ENCODE results near the gene MTG2. TPM values are rescaled to one million over a fixed set of nuclear protein-coding genes. Genes with fewer than 3 reads are reported as not detected.

Gene MTG2
- total and polyA plus RNA-seq, 2 of the 8 experiments (the other 6 are each of a cell fraction or from before 2014, with no cell fraction given): 14.4 to 22.8 TPM

- Histone ChIP-seq H4K20me1 (replicated peaks in 1 of 2; ENCODE audit: control insufficient read depth in 1 of 2, insufficient read depth in 2 of 2, low read length in 2 of 2) (peaks cover 15 to 53% of the 10 kb centered on the region in 2 experiments), H4K91ac (replicated peaks; ENCODE audit: insufficient read length, low read length) (no peak overlapping the region), H3K79me2 (ENCODE audit: control insufficient read depth in 1 of 2, insufficient read depth in 2 of 2, low read length in 2 of 2) (peaks cover 5 to 36% of the 10 kb centered on the region in 2 experiments; a peak in 3 of 4 replicates), H4K5ac (ENCODE audit: insufficient read length, low read depth, low read length) (no peak overlapping the region), H2AFZ (ENCODE audit: low read length) (no peak overlapping the region), H4K8ac (ENCODE audit: extremely low read depth, insufficient read depth, low read length) (no peak overlapping the region; the same call in 1 of the 2 replicates), H3K18ac (ENCODE audit: extremely low read depth, low read length) (no peak overlapping the region), H3K4me1 (replicated peaks in 1 of 4; ENCODE audit: control insufficient read depth in 3 of 4, insufficient read depth in 4 of 4, low read length in 3 of 4) (peaks cover 0 to 4% (median 3%) of the 10 kb centered on the region in 4 experiments; a peak in 5 of 7 replicates), H3K79me1 (ENCODE audit: low read depth, low read length) (peaks cover 7% of the 10 kb centered on the region), H2BK12ac (ENCODE audit: low read depth, low read length) (no peak overlapping the region), H3K14ac (ENCODE audit: insufficient read length) (no peak overlapping the region), H2BK15ac (ENCODE audit: low read length) (no peak overlapping the region), H3K4me2 (ENCODE audit: insufficient read depth in 1 of 2, low read depth in 2 of 2, low read length in 2 of 2) (no peak overlapping the region), H3K9ac (replicated peaks in 1 of 4; ENCODE audit: extremely low read depth in 1 of 4, low read depth in 3 of 4, low read length in 3 of 4) (no peak overlapping the region), H2BK120ac (replicated peaks; ENCODE audit: low read depth, low read length) (no peak overlapping the region), H3K23ac (ENCODE audit: insufficient read length) (no peak overlapping the region), H3K23me2 (ENCODE audit: low read depth, low read length) (no peaks in the 10 kb centered on the region), H3K4ac (replicated peaks; ENCODE audit: insufficient read length, low read depth, low read length) (no peak overlapping the region), H3K9me3 (ENCODE audit: insufficient read depth in 2 of 2, low read depth in 1 of 2, low read length in 1 of 2) (no peaks in the 10 kb centered on the region), H3K4me3 (ENCODE audit: extremely low read depth in 1 of 4, insufficient read depth in 2 of 4, low read depth in 3 of 4, low read length in 4 of 4) (no peak overlapping the region), H3K27me3 (replicated peaks in 1 of 4; ENCODE audit: control insufficient read depth in 3 of 4, extremely low read depth in 1 of 4, insufficient read depth in 3 of 4, low read length in 3 of 4) (no peaks in the 10 kb centered on the region), H2BK5ac (ENCODE audit: low read depth, low read length) (no peak overlapping the region), H2AK5ac (ENCODE audit: low read depth, low read length) (no peak overlapping the region), H3K36me3 (ENCODE audit: control insufficient read depth in 2 of 4, insufficient read depth in 4 of 4, low read length in 3 of 4) (peaks cover 13 to 47% (median 30%) of the 10 kb centered on the region in 4 experiments), H3K56ac (replicated peaks; ENCODE audit: insufficient read length, low read depth, low read length) (no peak overlapping the region), H2BK20ac (ENCODE audit: low read length) (no peak overlapping the region), H3K27ac (ENCODE audit: low read depth, low read length) (no peak overlapping the region)
- POLR2A ChIA-PET (ENCODE audit: partially characterized antibody): interaction anchor here (1.5 kb wide), 1 partner anchor 26 kb away, joined by 3 read pairs; no protein-coding TSS in a partner anchor
- DNase-seq (ENCODE audit: low read depth in 1 of 2, low spot score in 2 of 2): no peak
- CTCF ChIA-PET (ENCODE audit: partially characterized antibody): interaction anchor here (0.7 kb wide), 1 partner anchor 1535 kb away, joined by 3 read pairs; no protein-coding TSS in a partner anchor
- FAIRE-seq: no peak
- 93% methylated on average over 13 of the region's 17 CpGs; no CpG with 5 or more reads in 1 of the 2 experiments for WGBS, 2 experiments (ENCODE audit: extremely low coverage in 1 of 2, insufficient coverage in 1 of 2, insufficient read length in 1 of 2, insufficient replicate concordance in 2 of 2, low coverage in 1 of 2, low lambda C conversion rate in 2 of 2, missing lambda C conversion rate in 1 of 2)
- TF ChIP-seq SIN3A (conservative IDR thresholded peaks at IDR 0.05 in 1 of 2, IDR thresholded peaks at IDR 0.05 in 1 of 2; ENCODE audit: low read depth in 1 of 2, low read length in 2 of 2): no peak
Measured at GRCh38 chr20:62161347-62161746, 21.5 kb upstream of the MTG2 start.
